Lung (tissue), 12 donors: ENCODE data around the gene ORC3. TPM values are rescaled to one million over a fixed set of nuclear protein-coding genes. Genes with fewer than 3 reads are reported as not detected.

Experiments used
- ATAC-seq: fragments of 200-7000 bp; cut with Tn5 transposase; one replicate; pipeline ENCODE4 v1.9.1; 2020; ENCODE audit warnings: moderate number of reproducible peaks; ENCODE audit not compliant: insufficient read depth, low FRiP score
- DNase-seq, 3 donors: peaks; one replicate each; pipeline ENCODE4 v3.0.0-alpha.2; 2013 to 2017
- H3K27ac ChIP-seq, 2 donors: one replicate each; pipeline ENCODE4 v1.5.1; 2013; ENCODE audit warnings: mild to moderate bottlenecking in 2 of 2, moderate library complexity in 2 of 2, control low read depth in 1 of 2, inconsistent platforms in 1 of 2, low read depth in 1 of 2, low read length in 1 of 2
- H3K27me3 ChIP-seq, 3 donors: one replicate each; pipeline ENCODE4 v1.5.1; 2013; ENCODE audit warnings: low read length in 2 of 3; ENCODE audit not compliant: control insufficient read depth in 3 of 3, insufficient read depth in 3 of 3
- H3K36me3 ChIP-seq, 4 donors: one replicate each; pipeline ENCODE4 v1.5.1; 2013; ENCODE audit warnings: low read length in 4 of 4, mild to moderate bottlenecking in 1 of 4, moderate library complexity in 1 of 4; ENCODE audit not compliant: control insufficient read depth in 4 of 4, insufficient read depth in 4 of 4
- H3K4me1 ChIP-seq, 5 donors: one replicate each; pipeline ENCODE4 v1.5.1; 2013; ENCODE audit warnings: low read length in 5 of 5, mild to moderate bottlenecking in 2 of 5, moderate library complexity in 1 of 5; ENCODE audit not compliant: control insufficient read depth in 5 of 5, insufficient read depth in 5 of 5
- H3K4me3 ChIP-seq: one replicate; pipeline ENCODE4 v1.5.1; 2013; ENCODE audit warnings: mild to moderate bottlenecking, control low read depth, moderate library complexity
- H3K9ac ChIP-seq, 2 donors: one replicate each; pipeline ENCODE4 v1.5.1; 2013; ENCODE audit warnings: low read length in 2 of 2, control low read depth in 1 of 2; ENCODE audit not compliant: insufficient read depth in 1 of 2
- H3K9me3 ChIP-seq, 4 donors: one replicate each; pipeline ENCODE4 v1.5.1; 2013; ENCODE audit warnings: low read length in 3 of 4, mild to moderate bottlenecking in 1 of 4, moderate library complexity in 1 of 4; ENCODE audit not compliant: control insufficient read depth in 4 of 4, insufficient read depth in 3 of 4
- CTCF ChIP-seq: IDR thresholded peaks from 2 replicates; pipeline ENCODE4 v1.5.1; 2012; ENCODE audit warnings: mild to moderate bottlenecking; ENCODE audit errors: control extremely low read depth, extremely low read depth
- WGBS, 2 donors: extraction: QIAGEN DNeasy Blood & Tissue Kit; methylation state at CpG; one replicate each; pipeline ENCODE4 v1.1.7; 2013; 5-methylcytosine and 5-hydroxymethylcytosine counted together
- polyA plus RNA-seq, 2 donors: library from polyadenylated mRNA; stranded (reverse); fragments of 200-250 nt; gene quantifications; one replicate each; pipeline ENCODE4 v1.2.1, GENCODE V29; 2013
- total RNA-seq, 2 donors: library from RNA; depleted of rRNA in 1 of 2; stranded (reverse); fragments of >200 nt in 1 of 2; gene quantifications; one replicate each; pipeline ENCODE4 v1.2.1, GENCODE V29; 2014 to 2021
- donor health status: control.
- donor health status: control.
- donor health status: Bipolar disorder and iron deficiency.
- donor health status: healthy.
- donor health status: DM: yes; HTN: yes; CAD: no.

ORC3 gene
- total and polyA plus RNA-seq, 4 donors, result 12.0 to 30.3 (median 16.8) TPM

GRCh38 chr6:87667032-87667431, 77.1 kb downstream of the ORC3 start:
- H3K27me3 ChIP-seq, result no peaks in the 10 kb centered on the region
- peaks cover 0 to 18% (median 0%) of the 10 kb centered on the region in 5 donors for H3K4me1 ChIP-seq
- ATAC-seq (no peak), DNase-seq (no peak)
- H3K27ac ChIP-seq, result no peak overlapping the region
- H3K9ac ChIP-seq, result no peak overlapping the region
- TF ChIP-seq CTCF, result no peak
- H3K4me3 ChIP-seq, result no peak overlapping the region
- peaks cover 3 to 16% (median 4%) of the 10 kb centered on the region in 4 donors for H3K36me3 ChIP-seq
- H3K9me3 ChIP-seq, result no peaks in the 10 kb centered on the region

GRCh38 chr6:87668013-87668412, 78.1 kb downstream of the ORC3 start:
- no peaks in the 10 kb centered on the region for H3K27me3 ChIP-seq
- peaks cover 0 to 18% (median 0%) of the 10 kb centered on the region in 5 donors for H3K4me1 ChIP-seq
- TF ChIP-seq CTCF, result no peak
- 87 to 95% methylated on average over 2 of the region's 2 CpGs for WGBS, 2 donors
- no peak for DNase-seq
- H3K27ac ChIP-seq, result no peak overlapping the region
- ATAC-seq, result no peak
- no peaks in the 10 kb centered on the region for H3K9me3 ChIP-seq
- H3K9ac ChIP-seq, result no peak overlapping the region
- peaks cover 5 to 23% (median 8%) of the 10 kb centered on the region in 4 donors for H3K36me3 ChIP-seq
- H3K4me3 ChIP-seq, result no peak overlapping the region

GRCh38 chr6:87669051-87669450, 79.1 kb downstream of the ORC3 start:
- no peak for ATAC-seq
- Histone ChIP-seq H3K9ac (no peak overlapping the region), H3K4me3 (no peak overlapping the region), H3K36me3 (peaks cover 7 to 24% (median 12%) of the 10 kb centered on the region in 4 donors), H3K4me1 (peaks cover 0 to 18% (median 0%) of the 10 kb centered on the region in 5 donors), H3K9me3 (no peaks in the 10 kb centered on the region), H3K27me3 (no peaks in the 10 kb centered on the region), H3K27ac (no peak overlapping the region)
- DNase-seq, result no peak
- WGBS, 2 donors, result 66 to 77% methylated on average over 3 of the region's 3 CpGs
- TF ChIP-seq CTCF, result no peak

- H3K36me3 ChIP-seq, result peaks cover 11 to 29% (median 18%) of the 10 kb centered on the region in 4 donors
- no peak overlapping the region for H3K4me3 ChIP-seq
- no peak for DNase-seq
- WGBS, 2 donors, result 30 to 41% methylated on average over 2 of the region's 2 CpGs
- no peaks in the 10 kb centered on the region for H3K9me3 ChIP-seq
- H3K27ac ChIP-seq, result peak overlapping the region in 1 of 2 donors; percentile 40
- H3K27me3 ChIP-seq, result no peaks in the 10 kb centered on the region
- peaks cover 0 to 7% (median 0%) of the 10 kb centered on the region in 5 donors for H3K4me1 ChIP-seq
- no peak for TF ChIP-seq CTCF
- ATAC-seq, result no peak
- no peak overlapping the region for H3K9ac ChIP-seq
Observed at GRCh38 chr6:87670707-87671106, 80.8 kb downstream of the ORC3 start.
